Smooth muscle cell (in vitro differentiated cells): ENCODE measurements around the gene MTARC1. TPM values are rescaled to one million over a fixed set of nuclear protein-coding genes. Genes with fewer than 3 reads are reported as not detected.

Experiments
- DNase-seq: peaks from one replicate; lab custom pipeline; 2025; ENCODE audit not compliant: unreplicated experiment; lab: John Stamatoyannopoulos, UW
- H2AFZ ChIP-seq: fragments of 200-600 bp; sonication (generic); 2 replicates; pipeline ENCODE4 v1.6.0; 2016; ENCODE audit warnings: antibody characterized with exemption, low read depth, mild to moderate bottlenecking
- H3F3A ChIP-seq: fragments of 200-600 bp; sonication (generic); 2 replicates; pipeline ENCODE4 v1.6.0; 2017; ENCODE audit warnings: antibody characterized with exemption, low read depth
- H3K27ac ChIP-seq: fragments of 200-600 bp; sonication (generic); 2 replicates; pipeline ENCODE4 v1.5.1; 2016; ENCODE audit warnings: low read depth, mild to moderate bottlenecking
- H3K27me3 ChIP-seq: fragments of 200-600 bp; sonication (generic); 2 replicates; pipeline ENCODE4 v1.6.1; 2016; ENCODE audit warnings: low read depth, mild to moderate bottlenecking
- H3K36me3 ChIP-seq: fragments of 200-600 bp; sonication (generic); 2 replicates; pipeline ENCODE4 v1.5.1; 2016; ENCODE audit warnings: low read depth
- H3K4me1 ChIP-seq: fragments of 200-600 bp; sonication (generic); 2 replicates; pipeline ENCODE4 v1.5.1; 2016; ENCODE audit warnings: low read depth
- H3K4me2 ChIP-seq: fragments of 200-600 bp; sonication (generic); 2 replicates; pipeline ENCODE4 v1.6.0; 2016; ENCODE audit warnings: mild to moderate bottlenecking
- H3K4me3 ChIP-seq: fragments of 200-600 bp; sonication (generic); 2 replicates; pipeline ENCODE4 v1.5.1; 2016; ENCODE audit warnings: mild to moderate bottlenecking
- H3K79me2 ChIP-seq: fragments of 200-600 bp; sonication (generic); 2 replicates; pipeline ENCODE4 v1.6.0; 2016; ENCODE audit warnings: low read depth, mild to moderate bottlenecking
- H3K9ac ChIP-seq: fragments of 200-600 bp; sonication (generic); 2 replicates; pipeline ENCODE4 v1.6.0; 2016; ENCODE audit warnings: low read depth
- H3K9me3 ChIP-seq: fragments of 200-600 bp; sonication (generic); replicated peaks from 2 replicates; pipeline ENCODE4 v1.5.1; 2016; ENCODE audit warnings: low read depth
- H4K20me1 ChIP-seq: fragments of 200-600 bp; sonication (generic); 2 replicates; pipeline ENCODE4 v1.6.0; 2016; ENCODE audit warnings: low read depth
- CTCF ChIP-seq: fragments of 200-600 bp; sonication (generic); IDR thresholded peaks from 2 replicates; pipeline ENCODE4 v1.5.1; 2017; ENCODE audit warnings: borderline replicate concordance, mild to moderate bottlenecking, antibody characterized with exemption; ENCODE audit not compliant: insufficient read depth, poor library complexity, severe bottlenecking
- WGBS: methylation state at CpG from one replicate; pipeline ENCODE4 v1.1.7; 2016; ENCODE audit warnings: low lambda C conversion rate; 5-methylcytosine and 5-hydroxymethylcytosine counted together
- polyA plus RNA-seq: library from polyadenylated mRNA; unstranded; fragments of >200 nt; fragmentation: Nextera tagmentation; extraction: Ambion mirVana; gene quantifications from 2 replicates; pipeline ENCODE4 v1.2.1, GENCODE V29; 2016
- total RNA-seq: library from RNA; depleted of rRNA; stranded (reverse); fragments of >200 nt; gene quantifications from 2 replicates; pipeline ENCODE4 v1.2.3, GENCODE V29; 2014

MTARC1 gene
- total and polyA plus RNA-seq, 2 experiments from 2014 or later: 0.83 to 2.3 TPM

GRCh38 chr1:220787069-220787619, 431 bp downstream of the MTARC1 start:
- no peak overlapping the region for H3K9ac ChIP-seq
- H3K4me3 ChIP-seq: peak overlapping the region; percentile 63
- H3K4me2 ChIP-seq: peak overlapping the region; percentile 99
- H3K36me3 ChIP-seq: no peaks in the 10 kb centered on the region
- no peaks in the 10 kb centered on the region for H3K79me2 ChIP-seq
- DNase-seq: no peak
- peaks cover 4% of the 10 kb centered on the region for H3F3A ChIP-seq
- H2AFZ ChIP-seq: peak overlapping the region; percentile 89
- H3K4me1 ChIP-seq: peaks cover 11% of the 10 kb centered on the region
- H3K9me3 ChIP-seq: no peaks in the 10 kb centered on the region
- H4K20me1 ChIP-seq: no peaks in the 10 kb centered on the region
- H3K27ac ChIP-seq: no peak overlapping the region
- no peak for TF ChIP-seq CTCF
- WGBS: 3% methylated on average over 32 of the region's 32 CpGs
- H3K27me3 ChIP-seq: no peaks in the 10 kb centered on the region

- no peaks in the 10 kb centered on the region for H4K20me1 ChIP-seq
- no peak for DNase-seq
- no peaks in the 10 kb centered on the region for H3K36me3 ChIP-seq
- H3K4me1 ChIP-seq: peaks cover 11% of the 10 kb centered on the region
- no peak overlapping the region for H3K27ac ChIP-seq
- H2AFZ ChIP-seq: no peak overlapping the region
- H3K9ac ChIP-seq: no peak overlapping the region
- H3K4me3 ChIP-seq: no peak overlapping the region
- H3K4me2 ChIP-seq: no peak overlapping the region
- 95% methylated on average over 7 of the region's 7 CpGs for WGBS
- H3K79me2 ChIP-seq: no peaks in the 10 kb centered on the region
- no peak for TF ChIP-seq CTCF
- peaks cover 4% of the 10 kb centered on the region for H3F3A ChIP-seq
- H3K27me3 ChIP-seq: no peaks in the 10 kb centered on the region
- no peaks in the 10 kb centered on the region for H3K9me3 ChIP-seq
Measured at GRCh38 chr1:220788900-220789299, 2.2 kb downstream of the MTARC1 start.

- Histone ChIP-seq H3K36me3 (no peaks in the 10 kb centered on the region), H3K79me2 (no peaks in the 10 kb centered on the region), H3K27ac (no peak overlapping the region), H3K9me3 (no peaks in the 10 kb centered on the region), H3F3A (peaks cover 4% of the 10 kb centered on the region), H3K9ac (no peak overlapping the region), H3K4me2 (no peak overlapping the region), H4K20me1 (no peaks in the 10 kb centered on the region), H2AFZ (no peak overlapping the region), H3K4me3 (no peak overlapping the region), H3K4me1 (peaks cover 11% of the 10 kb centered on the region), H3K27me3 (no peaks in the 10 kb centered on the region)
- no peak for TF ChIP-seq CTCF
- DNase-seq: no peak
- WGBS: 77% methylated on average over 2 of the region's 2 CpGs
Measured at GRCh38 chr1:220789532-220790147, 2.9 kb downstream of the MTARC1 start.

GRCh38 chr1:220791285-220791684, 4.6 kb downstream of the MTARC1 start:
- Histone ChIP-seq H3K9ac (no peak overlapping the region), H3K4me3 (no peak overlapping the region), H3K4me1 (peaks cover 7% of the 10 kb centered on the region), H3K27me3 (no peaks in the 10 kb centered on the region), H3K79me2 (no peaks in the 10 kb centered on the region), H3K4me2 (no peak overlapping the region), H2AFZ (no peak overlapping the region), H4K20me1 (no peaks in the 10 kb centered on the region), H3F3A (no peaks in the 10 kb centered on the region), H3K9me3 (no peaks in the 10 kb centered on the region), H3K27ac (no peak overlapping the region), H3K36me3 (no peaks in the 10 kb centered on the region)
- 94% methylated on average over 6 of the region's 6 CpGs for WGBS
- TF ChIP-seq CTCF: no peak
- DNase-seq: no peak
